H1 (cell line): ENCODE measurements around the gene SCRN1.

Experiments
- CBX5 ChIP-seq: fragments of 300-800, 300-1000 bp; sonication (generic); IDR thresholded peaks from 2 replicates; pipeline ENCODE4 v1.7.1; 2016; ENCODE audit warnings: antibody characterized with exemption, low read length, low read depth
- CTCF ChIP-seq, 3 experiments: IDR thresholded peaks; 1 replicate in 2 of 3; 2 replicates in 1 of 3; pipeline versions ENCODE4 v1.5.1 to v1.6.1; 2011; ENCODE audit warnings: low read length in 3 of 3, mild to moderate bottlenecking in 3 of 3, inconsistent platforms in 2 of 3, low read depth in 1 of 3, moderate library complexity in 1 of 3; ENCODE audit not compliant: insufficient read depth in 1 of 3; ENCODE audit errors: control extremely low read depth in 1 of 3
- EP300 ChIP-seq, 2 experiments: IDR thresholded peaks; 1 replicate in 1 of 2; 2 replicates in 1 of 2; pipeline ENCODE4 v1.6.1; 2011 to 2012; ENCODE audit warnings: low read depth in 2 of 2, low read length in 2 of 2, mild to moderate bottlenecking in 2 of 2, borderline replicate concordance in 1 of 2, inconsistent platforms in 1 of 2, moderate library complexity in 1 of 2
- FOSL1 ChIP-seq: IDR thresholded peaks from 2 replicates; pipeline ENCODE4 v1.6.1; 2011; ENCODE audit warnings: mild to moderate bottlenecking, low read depth, low read length, moderate library complexity; ENCODE audit not compliant: insufficient read depth
- GABPA ChIP-seq: IDR thresholded peaks from 2 replicates; pipeline ENCODE4 v1.6.1; 2011; ENCODE audit warnings: mild to moderate bottlenecking, low read length, moderate library complexity, borderline replicate concordance; ENCODE audit not compliant: insufficient read depth
- POLR2AphosphoS5 ChIP-seq: IDR thresholded peaks from 2 replicates; pipeline ENCODE4 v1.6.1; 2011; ENCODE audit warnings: low read depth, low read length
- RAD21 ChIP-seq, 2 experiments: IDR thresholded peaks in 1 of 2; conservative IDR thresholded peaks in 1 of 2; 2 replicates each; pipeline ENCODE4 v1.6.1; 2011; ENCODE audit warnings: low read depth in 2 of 2, low read length in 2 of 2, improper control_type of control experiment in 1 of 2, inconsistent platforms in 1 of 2, mild to moderate bottlenecking in 1 of 2, moderate library complexity in 1 of 2
- TCF12 ChIP-seq: IDR thresholded peaks from 2 replicates; pipeline ENCODE4 v1.6.1; 2011; ENCODE audit warnings: low read depth, mild to moderate bottlenecking, low read length

GRCh38 chr7:30028749-30029635 lies 39.4 kb upstream of the SCRN1 start:
- TF ChIP-seq CTCF (IDR thresholded peaks at IDR 0.05; ENCODE audit: control extremely low read depth in 1 of 3, insufficient read depth in 1 of 3, low read depth in 1 of 3, low read length in 3 of 3), result no peak
- TF ChIP-seq RAD21 (IDR thresholded peaks at IDR 0.05 in 1 of 2, conservative IDR thresholded peaks at IDR 0.05 in 1 of 2; ENCODE audit: low read depth in 2 of 2, low read length in 2 of 2), result no peak
- TF ChIP-seq CBX5, result no peak
- no peak for TF ChIP-seq EP300 (IDR thresholded peaks at IDR 0.05; ENCODE audit: borderline replicate concordance in 1 of 2, low read depth in 2 of 2, low read length in 2 of 2)
- no peak for TF ChIP-seq TCF12
- TF ChIP-seq POLR2AphosphoS5, result no peak
- no peak for TF ChIP-seq FOSL1
- no peak for TF ChIP-seq GABPA
